ENCODE measurements around the gene MRPL39.

Gene MRPL39

DNA sequence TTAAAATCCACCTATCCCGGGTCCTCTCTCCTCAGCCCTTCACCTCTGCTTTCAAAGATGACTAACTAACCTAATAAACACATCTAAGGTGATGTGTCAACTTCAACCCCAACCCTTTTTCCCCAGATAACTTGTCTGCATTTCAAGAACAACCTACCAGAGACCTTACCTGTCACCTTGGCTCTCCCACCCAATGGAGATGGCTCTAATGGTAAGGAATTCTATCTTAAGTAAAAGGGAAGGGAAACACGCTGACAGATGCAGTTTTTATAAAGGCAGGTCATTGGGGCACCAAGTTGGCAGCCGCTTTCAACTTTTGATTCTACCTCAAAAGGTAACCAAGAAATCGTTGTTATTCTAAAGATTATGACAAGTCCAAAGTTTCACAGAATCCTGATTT lies 37.6 kb downstream of the MRPL39 start:
- no peak for DNase-seq (ENCODE audit: extremely low read depth, low read depth)
- H3K4me3 ChIP-seq (replicated peaks; ENCODE audit: low read depth, low read length), result no peak overlapping the region
- TF ChIP-seq, protein P1, sequence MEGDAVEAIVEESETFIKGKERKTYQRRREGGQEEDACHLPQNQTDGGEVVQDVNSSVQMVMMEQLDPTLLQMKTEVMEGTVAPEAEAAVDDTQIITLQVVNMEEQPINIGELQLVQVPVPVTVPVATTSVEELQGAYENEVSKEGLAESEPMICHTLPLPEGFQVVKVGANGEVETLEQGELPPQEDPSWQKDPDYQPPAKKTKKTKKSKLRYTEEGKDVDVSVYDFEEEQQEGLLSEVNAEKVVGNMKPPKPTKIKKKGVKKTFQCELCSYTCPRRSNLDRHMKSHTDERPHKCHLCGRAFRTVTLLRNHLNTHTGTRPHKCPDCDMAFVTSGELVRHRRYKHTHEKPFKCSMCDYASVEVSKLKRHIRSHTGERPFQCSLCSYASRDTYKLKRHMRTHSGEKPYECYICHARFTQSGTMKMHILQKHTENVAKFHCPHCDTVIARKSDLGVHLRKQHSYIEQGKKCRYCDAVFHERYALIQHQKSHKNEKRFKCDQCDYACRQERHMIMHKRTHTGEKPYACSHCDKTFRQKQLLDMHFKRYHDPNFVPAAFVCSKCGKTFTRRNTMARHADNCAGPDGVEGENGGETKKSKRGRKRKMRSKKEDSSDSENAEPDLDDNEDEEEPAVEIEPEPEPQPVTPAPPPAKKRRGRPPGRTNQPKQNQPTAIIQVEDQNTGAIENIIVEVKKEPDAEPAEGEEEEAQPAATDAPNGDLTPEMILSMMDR (IDR thresholded peaks at IDR 0.05; ENCODE audit: low read depth, low read length, missing control alignments), result no peak

DNA sequence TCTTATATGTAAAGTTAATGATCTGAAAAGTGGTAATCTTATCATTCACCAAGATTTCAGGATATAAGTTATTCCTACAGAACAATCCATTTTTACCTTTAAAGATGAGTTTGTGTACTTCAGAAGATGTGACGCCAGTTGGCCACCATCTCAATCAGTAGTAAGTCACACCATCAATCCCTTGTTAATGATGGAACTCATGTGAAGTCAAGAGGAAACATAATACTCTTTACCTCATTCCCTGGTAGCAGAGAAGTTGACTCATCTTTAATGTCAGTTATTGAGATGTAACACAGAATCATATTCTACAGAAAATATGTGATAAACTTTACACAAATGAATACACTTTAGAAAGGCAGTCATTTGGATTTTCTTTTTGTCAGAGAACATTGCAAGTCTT lies 38.2 kb downstream of the MRPL39 start:
- TF ChIP-seq, protein P1 (IDR thresholded peaks at IDR 0.05; ENCODE audit: low read depth, low read length, missing control alignments), result no peak
- DNase-seq (ENCODE audit: extremely low read depth, low read depth), result no peak
- H3K4me3 ChIP-seq (replicated peaks; ENCODE audit: low read depth, low read length), result no peak overlapping the region

DNA sequence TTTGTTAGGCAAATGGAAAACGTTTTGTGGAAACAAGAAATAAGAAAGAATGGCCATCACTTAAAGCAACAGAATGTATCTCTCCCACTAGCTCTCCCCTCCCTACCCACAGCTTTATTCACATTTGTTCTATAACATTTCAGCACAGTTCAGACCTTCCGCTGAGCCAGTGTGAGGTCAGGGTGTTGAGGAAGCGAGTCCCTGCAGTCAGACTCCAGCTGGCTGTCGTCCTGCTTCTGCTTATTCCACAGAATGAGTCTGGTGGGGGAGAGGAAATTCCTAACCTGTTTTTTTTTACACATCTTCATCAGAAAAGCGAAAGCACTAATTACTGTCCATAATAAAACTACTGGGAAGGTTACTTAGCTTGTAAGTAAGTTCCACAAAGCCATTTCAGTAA lies 39.0 kb downstream of the MRPL39 start:
- DNase-seq (ENCODE audit: extremely low read depth, low read depth), result no peak
- TF ChIP-seq, protein P1 (IDR thresholded peaks at IDR 0.05; ENCODE audit: low read depth, low read length, missing control alignments), result no peak
- no peak overlapping the region for H3K4me3 ChIP-seq (replicated peaks; ENCODE audit: low read depth, low read length)

DNA sequence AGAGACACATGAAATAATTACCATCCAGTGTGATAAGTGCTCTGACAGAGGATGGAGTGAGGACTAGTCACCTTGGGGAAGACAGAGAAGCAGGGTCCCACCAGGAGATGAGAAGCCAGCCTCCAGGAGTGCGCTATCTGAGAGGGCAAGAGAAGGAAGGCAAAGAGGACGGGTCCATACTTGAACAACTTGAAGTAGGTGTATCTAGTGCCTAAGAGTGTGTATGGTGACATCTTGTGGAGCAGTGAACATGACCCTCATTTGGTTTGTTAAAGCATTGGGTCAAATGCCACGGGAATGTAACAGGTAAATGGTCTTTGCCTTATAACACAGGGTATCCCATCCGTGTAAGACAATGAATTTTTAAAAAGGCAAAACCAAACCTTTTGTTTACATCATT lies 39.8 kb downstream of the MRPL39 start:
- no peak for DNase-seq (ENCODE audit: extremely low read depth, low read depth)
- H3K4me3 ChIP-seq (replicated peaks; ENCODE audit: low read depth, low read length), result no peak overlapping the region
- TF ChIP-seq, protein P1 (IDR thresholded peaks at IDR 0.05; ENCODE audit: low read depth, low read length, missing control alignments), result no peak

DNA sequence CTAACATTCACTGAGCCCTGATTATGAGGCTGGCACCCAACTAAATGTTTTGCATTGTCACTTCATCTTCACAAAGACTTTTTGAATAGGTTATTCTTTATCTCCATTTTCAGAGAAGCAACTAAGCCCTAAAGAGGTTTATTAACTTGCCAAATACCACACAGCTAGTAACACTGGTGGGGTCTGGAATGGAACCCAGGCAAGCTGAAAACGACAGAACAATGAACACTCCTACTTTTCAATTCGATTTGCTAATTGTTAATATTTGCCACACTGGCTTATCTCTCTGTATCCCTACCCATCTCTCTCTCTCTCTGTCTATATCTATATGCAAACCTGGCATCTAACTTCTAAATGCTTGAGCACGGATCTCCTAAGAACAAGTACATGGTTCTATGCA lies 40.6 kb downstream of the MRPL39 start:
- DNase-seq (ENCODE audit: extremely low read depth, low read depth), result no peak
- no peak overlapping the region for H3K4me3 ChIP-seq (replicated peaks; ENCODE audit: low read depth, low read length)
- TF ChIP-seq, protein P1 (IDR thresholded peaks at IDR 0.05; ENCODE audit: low read depth, low read length, missing control alignments), result no peak

DNA sequence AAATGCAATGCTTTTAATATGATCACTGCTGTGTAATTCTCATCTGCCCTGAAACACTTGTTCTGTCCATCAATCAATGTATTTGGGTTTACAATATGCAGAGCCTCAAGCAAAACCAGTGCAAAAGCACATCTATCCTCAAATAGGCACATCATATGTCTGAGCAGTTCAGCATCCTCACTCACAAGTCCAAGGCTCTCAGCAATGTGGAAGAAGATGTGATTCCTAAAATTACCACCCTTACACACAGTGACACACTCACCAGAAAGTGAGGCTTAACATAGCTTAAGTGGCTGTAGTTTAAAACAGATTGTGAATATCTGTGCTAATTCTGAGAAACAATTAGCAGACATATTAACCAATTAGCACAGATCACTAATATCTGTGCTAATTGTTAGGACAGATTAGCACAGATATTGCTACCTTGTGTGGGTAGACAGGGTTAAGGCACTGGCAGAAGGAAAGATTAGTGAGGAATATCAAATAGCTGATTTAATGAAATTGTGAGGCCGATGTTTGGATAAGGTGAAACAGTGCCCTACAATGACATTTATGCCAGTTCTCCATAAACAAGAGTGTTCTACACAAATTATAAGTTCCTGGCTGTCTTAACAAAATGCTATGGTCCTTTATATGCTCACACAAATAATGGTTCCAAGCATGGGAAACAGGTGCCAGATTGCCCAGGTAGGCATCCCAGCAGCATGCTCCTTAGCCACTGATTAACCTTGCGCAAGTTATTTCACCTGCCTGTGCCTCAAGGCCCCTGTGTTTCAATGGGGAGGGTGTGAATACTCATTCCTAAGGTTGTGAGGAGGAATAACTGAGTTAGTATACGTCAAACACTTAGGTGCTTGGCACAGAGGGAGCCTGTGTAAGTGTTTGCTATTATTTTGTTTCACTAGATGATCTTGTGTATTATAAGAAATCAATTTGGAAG lies 41.7 kb downstream of the MRPL39 start:
- TF ChIP-seq, protein P1 (IDR thresholded peaks at IDR 0.05; ENCODE audit: low read depth, low read length, missing control alignments), result no peak
- no peak overlapping the region for H3K4me3 ChIP-seq (replicated peaks; ENCODE audit: low read depth, low read length)

More for the DNA sequence above, 41.7 kb downstream of the MRPL39 start:
- DNase-seq (ENCODE audit: extremely low read depth, low read depth), result no peak

Data from HFF-Myc (cell line).